GM12892 (cell line): Measurements from ENCODE around the gene RECQL.

ENCODE experiments used
- POLR2A ChIP-seq: IDR thresholded peaks from 2 replicates; pipeline ENCODE4 v1.6.1; 2011; ENCODE audit warnings: low read depth, low read length, control low read depth
- TAF1 ChIP-seq: IDR thresholded peaks from 2 replicates; pipeline ENCODE4 v1.6.1; 2011; ENCODE audit warnings: low read depth, mild to moderate bottlenecking, control low read depth, low read length, borderline replicate concordance

GRCh38 chr12:21528953-21529352 lies 27.5 kb upstream of the RECQL start:
- TF ChIP-seq TAF1 (no peak), POLR2A (no peak)
